Measurements from ENCODE around the gene ING2.
"Not testable (repeated sequence)": the region's sequence is repeated elsewhere in the genome, so short reads cannot be mapped to it uniquely, and the experiment has no call there.

Gene ING2

GRCh38 chr4:183550345-183551093, 45.7 kb downstream of the ING2 start:
- DNase-seq = no peak

- DNase-seq = no peak
Measured at GRCh38 chr4:183552274-183553146, 47.7 kb downstream of the ING2 start.

- not testable (repeated sequence) for DNase-seq
Measured at GRCh38 chr4:183553147-183553478, 48.3 kb downstream of the ING2 start.

- no peak for DNase-seq
Measured at GRCh38 chr4:183553601-183554345, 48.9 kb downstream of the ING2 start.

- no peak for DNase-seq
Measured at GRCh38 chr4:183554346-183554686, 49.5 kb downstream of the ING2 start.

- no peak for DNase-seq
Measured at GRCh38 chr4:183554878-183555585, 50.2 kb downstream of the ING2 start.

GRCh38 chr4:183556947-183557346, 52.1 kb downstream of the ING2 start:
- DNase-seq = no peak

GRCh38 chr4:183557611-183558010, 52.8 kb downstream of the ING2 start:
- no peak for DNase-seq

- DNase-seq = no peak
Measured at GRCh38 chr4:183558873-183559272, 54.0 kb downstream of the ING2 start.

GRCh38 chr4:183561905-183562304, 57.0 kb downstream of the ING2 start:
- DNase-seq = no peak
